Loucy (cell line): ENCODE measurements around the gene SDHA.
"Not testable (repeated sequence)": the region's sequence is repeated elsewhere in the genome, so short reads cannot be mapped to it uniquely, and the experiment has no call there.

Experiments
- H2AFZ ChIP-seq: fragments of 200-600 bp; sonication (generic); 2 replicates; pipeline ENCODE4 v1.6.0; 2016; ENCODE audit warnings: antibody characterized with exemption, mild to moderate bottlenecking, low read length, moderate library complexity
- H3F3A ChIP-seq: fragments of 200-600 bp; 2 replicates; pipeline ENCODE4 v1.6.0; 2016; ENCODE audit warnings: antibody characterized with exemption, low read depth, mild to moderate bottlenecking
- H3K27me3 ChIP-seq: fragments of 200-600 bp; sonication (generic); 2 replicates; pipeline ENCODE4 v1.6.1; 2014; ENCODE audit warnings: low read length, mild to moderate bottlenecking; ENCODE audit not compliant: insufficient read depth, poor library complexity, severe bottlenecking
- H3K36me3 ChIP-seq: fragments of 200-600 bp; sonication (generic); 2 replicates; pipeline ENCODE4 v1.6.1; 2016; ENCODE audit warnings: low read length; ENCODE audit not compliant: insufficient read depth
- H3K4me1 ChIP-seq: fragments of 200-600 bp; sonication (generic); 2 replicates; pipeline ENCODE4 v1.5.1; 2014; ENCODE audit warnings: low read length, mild to moderate bottlenecking; ENCODE audit not compliant: insufficient read depth, poor library complexity, severe bottlenecking
- H3K4me2 ChIP-seq: fragments of 200-600 bp; sonication (generic); 2 replicates; pipeline ENCODE4 v1.6.0; 2014; ENCODE audit warnings: antibody characterized with exemption, low read length, low read depth, mild to moderate bottlenecking; ENCODE audit not compliant: poor library complexity, severe bottlenecking
- H3K4me3 ChIP-seq: fragments of 200-600 bp; sonication (generic); 2 replicates; pipeline ENCODE4 v1.5.1; 2014; ENCODE audit warnings: low read length, mild to moderate bottlenecking, mixed read lengths; ENCODE audit not compliant: poor library complexity, severe bottlenecking
- H3K79me2 ChIP-seq: fragments of 200-600 bp; sonication (generic); 2 replicates; pipeline ENCODE4 v1.6.1; 2014; ENCODE audit warnings: low read length; ENCODE audit not compliant: insufficient read depth
- H3K9ac ChIP-seq: fragments of 200-600 bp; sonication (generic); 2 replicates; pipeline ENCODE4 v1.6.0; 2014; ENCODE audit warnings: mild to moderate bottlenecking, low read depth, low read length, moderate library complexity; ENCODE audit not compliant: poor library complexity, severe bottlenecking
- H3K9me2 ChIP-seq: fragments of 200-600 bp; sonication (generic); replicated peaks from 2 replicates; pipeline ENCODE4 v1.6.1; 2016; ENCODE audit warnings: low read depth, low read length, mixed read lengths
- H3K9me3 ChIP-seq: fragments of 200-600 bp; sonication (generic); 2 replicates; pipeline ENCODE4 v1.6.1; 2014; ENCODE audit warnings: mild to moderate bottlenecking, antibody characterized with exemption, low read length, low read depth; ENCODE audit not compliant: insufficient read depth
- H4K20me1 ChIP-seq: fragments of 200-600 bp; sonication (generic); 2 replicates; pipeline ENCODE4 v1.6.0; 2014; ENCODE audit warnings: antibody characterized with exemption, low read length, mild to moderate bottlenecking; ENCODE audit not compliant: insufficient read depth, poor library complexity, severe bottlenecking
- EZH2phosphoT487 ChIP-seq: fragments of 200-600 bp; IDR thresholded peaks from 2 replicates; pipeline ENCODE4 v1.6.1; 2018; ENCODE audit warnings: antibody characterized with exemption, mild to moderate bottlenecking, moderate library complexity, borderline replicate concordance
- TF ChIP-seq, protein P1 (sequence below): fragments of 200-600 bp; sonication (generic); conservative IDR thresholded peaks from 2 replicates; pipeline ENCODE4 v1.5.1; 2014; ENCODE audit warnings: mild to moderate bottlenecking, antibody characterized with exemption, low read length

The SDHA gene

GRCh38 chr5:217494-218456 is at the start of gene SDHA, which contains the start of gene CCDC127:
Gene SDHA, plus strand, starts transcription at chr5:218320. Its CDS starts 36 bp downstream, at chr5:218356.
Gene CCDC127, minus strand, starts transcription at chr5:218153. Its CDS starts 1,304 bp downstream, at chr5:216849.
- not testable (repeated sequence) for H3K36me3 ChIP-seq, H3K9me2 ChIP-seq, H3K9me3 ChIP-seq, H3K27me3 ChIP-seq, H3F3A ChIP-seq
- Histone ChIP-seq H3K4me2 (peak within 1 kb of the TSS; percentile 90), H4K20me1 (peaks cover 45% of the 10 kb centered on the region), H3K4me3 (peak within 1 kb of the TSS; percentile 98), H3K79me2 (peaks cover 86% of the 10 kb centered on the region), H2AFZ (peak within 1 kb of the TSS; percentile 81), H3K4me1 (peaks cover 45% of the 10 kb centered on the region), H3K9ac (peak within 1 kb of the TSS; percentile 97)
- TF ChIP-seq, protein P1, sequence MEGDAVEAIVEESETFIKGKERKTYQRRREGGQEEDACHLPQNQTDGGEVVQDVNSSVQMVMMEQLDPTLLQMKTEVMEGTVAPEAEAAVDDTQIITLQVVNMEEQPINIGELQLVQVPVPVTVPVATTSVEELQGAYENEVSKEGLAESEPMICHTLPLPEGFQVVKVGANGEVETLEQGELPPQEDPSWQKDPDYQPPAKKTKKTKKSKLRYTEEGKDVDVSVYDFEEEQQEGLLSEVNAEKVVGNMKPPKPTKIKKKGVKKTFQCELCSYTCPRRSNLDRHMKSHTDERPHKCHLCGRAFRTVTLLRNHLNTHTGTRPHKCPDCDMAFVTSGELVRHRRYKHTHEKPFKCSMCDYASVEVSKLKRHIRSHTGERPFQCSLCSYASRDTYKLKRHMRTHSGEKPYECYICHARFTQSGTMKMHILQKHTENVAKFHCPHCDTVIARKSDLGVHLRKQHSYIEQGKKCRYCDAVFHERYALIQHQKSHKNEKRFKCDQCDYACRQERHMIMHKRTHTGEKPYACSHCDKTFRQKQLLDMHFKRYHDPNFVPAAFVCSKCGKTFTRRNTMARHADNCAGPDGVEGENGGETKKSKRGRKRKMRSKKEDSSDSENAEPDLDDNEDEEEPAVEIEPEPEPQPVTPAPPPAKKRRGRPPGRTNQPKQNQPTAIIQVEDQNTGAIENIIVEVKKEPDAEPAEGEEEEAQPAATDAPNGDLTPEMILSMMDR, result peak; percentile 59

DNA sequence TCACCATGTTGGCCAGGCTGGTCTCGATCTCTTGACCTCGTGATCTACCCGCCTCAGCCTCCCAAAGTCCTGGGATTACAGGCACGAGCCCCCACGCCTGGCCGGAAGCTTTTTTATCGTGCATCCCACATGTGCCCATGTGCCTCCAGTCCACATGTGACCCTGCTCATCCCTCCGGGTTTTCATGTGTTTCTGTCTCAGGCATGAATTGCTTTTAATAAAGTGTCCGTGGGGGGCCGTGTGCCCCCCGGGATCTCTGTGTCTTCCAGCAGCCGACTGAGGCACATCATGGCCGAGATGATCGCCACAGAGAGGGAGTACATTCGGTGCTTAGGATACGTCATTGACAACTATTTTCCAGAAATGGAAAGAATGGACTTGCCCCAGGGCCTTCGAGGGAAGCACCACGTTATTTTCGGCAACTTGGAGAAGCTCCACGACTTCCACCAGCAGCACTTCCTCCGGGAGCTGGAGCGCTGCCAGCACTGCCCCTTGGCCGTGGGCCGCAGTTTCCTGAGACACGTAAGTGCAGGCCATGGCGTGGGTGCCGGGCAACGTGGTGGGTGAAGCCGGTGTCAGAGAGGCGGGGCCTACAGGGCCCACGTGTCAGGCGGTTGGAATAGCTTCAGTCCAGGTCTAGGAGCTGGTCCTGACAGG is 48.9 kb upstream of the SDHA start:
- no peak overlapping the region for H3K4me3 ChIP-seq
- no peak overlapping the region for H2AFZ ChIP-seq
- TF ChIP-seq EZH2phosphoT487, result no peak
- TF ChIP-seq, protein P1, result no peak
- H3K9ac ChIP-seq, result no peak overlapping the region
- H3K4me1 ChIP-seq, result no peaks in the 10 kb centered on the region
- H3K9me3 ChIP-seq, result no peaks in the 10 kb centered on the region
- H3K27me3 ChIP-seq, result no peaks in the 10 kb centered on the region
- no peaks in the 10 kb centered on the region for H3K79me2 ChIP-seq
- H3K9me2 ChIP-seq, result no peaks in the 10 kb centered on the region
- no peaks in the 10 kb centered on the region for H3F3A ChIP-seq
- no peak overlapping the region for H3K4me2 ChIP-seq
- H4K20me1 ChIP-seq, result no peaks in the 10 kb centered on the region
- H3K36me3 ChIP-seq, result no peaks in the 10 kb centered on the region

DNA sequence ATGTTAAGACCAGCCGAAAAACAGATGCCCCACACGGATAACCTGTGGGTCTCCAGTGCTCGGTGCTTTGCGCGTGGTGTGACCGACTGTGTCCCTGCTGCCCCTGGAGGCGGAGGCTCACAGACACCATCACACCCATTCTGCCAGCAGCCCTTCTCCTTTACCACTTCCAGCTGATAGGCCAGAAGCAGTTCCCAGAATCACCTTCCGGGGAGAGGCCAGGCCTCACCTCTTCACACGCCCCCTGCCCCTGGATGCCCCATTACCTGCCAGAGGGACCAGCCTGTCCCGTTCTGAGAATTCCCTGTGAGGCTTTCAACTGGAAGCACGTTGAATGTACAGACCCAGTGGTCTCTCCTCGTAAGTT is 48.4 kb upstream of the SDHA start:
- TF ChIP-seq, protein P1, result no peak
- no peak for TF ChIP-seq EZH2phosphoT487
- Histone ChIP-seq H3F3A (no peaks in the 10 kb centered on the region), H3K79me2 (no peaks in the 10 kb centered on the region), H3K9me2 (no peaks in the 10 kb centered on the region), H3K27me3 (no peaks in the 10 kb centered on the region), H2AFZ (no peak overlapping the region), H3K36me3 (no peaks in the 10 kb centered on the region), H3K9me3 (no peaks in the 10 kb centered on the region), H3K4me2 (no peak overlapping the region), H4K20me1 (no peaks in the 10 kb centered on the region), H3K4me3 (no peak overlapping the region), H3K9ac (no peak overlapping the region), H3K4me1 (no peaks in the 10 kb centered on the region)
